ENCODE data around the gene ATOH8.

The ATOH8 gene

GRCh38 chr2:85787981-85788340 is 34.2 kb downstream of the ATOH8 start:
- Histone ChIP-seq H3K36me3 (ENCODE audit: insufficient read depth, low read length) (no peaks in the 10 kb centered on the region), H3K4me1 (ENCODE audit: insufficient read depth, low read length) (peaks cover 13% of the 10 kb centered on the region), H3K9me3 (ENCODE audit: low read length) (no peaks in the 10 kb centered on the region), H3K4me3 (ENCODE audit: low read length) (no peak overlapping the region), H3K27me3 (ENCODE audit: insufficient read depth, low read length) (no peaks in the 10 kb centered on the region), H2AFZ (ENCODE audit: low read depth, low read length) (no peak overlapping the region)

GRCh38 chr2:85788603-85789002 is 34.8 kb downstream of the ATOH8 start:
- Histone ChIP-seq H2AFZ (ENCODE audit: low read depth, low read length) (no peak overlapping the region), H3K4me1 (ENCODE audit: insufficient read depth, low read length) (peaks cover 13% of the 10 kb centered on the region), H3K4me3 (ENCODE audit: low read length) (no peak overlapping the region), H3K9me3 (ENCODE audit: low read length) (no peaks in the 10 kb centered on the region), H3K27me3 (ENCODE audit: insufficient read depth, low read length) (no peaks in the 10 kb centered on the region), H3K36me3 (ENCODE audit: insufficient read depth, low read length) (no peaks in the 10 kb centered on the region)

- no peaks in the 10 kb centered on the region for H3K36me3 ChIP-seq (ENCODE audit: insufficient read depth, low read length)
- no peaks in the 10 kb centered on the region for H3K27me3 ChIP-seq (ENCODE audit: insufficient read depth, low read length)
- peaks cover 13% of the 10 kb centered on the region for H3K4me1 ChIP-seq (ENCODE audit: insufficient read depth, low read length)
- H3K4me3 ChIP-seq (ENCODE audit: low read length) = no peak overlapping the region
- H2AFZ ChIP-seq (ENCODE audit: low read depth, low read length) = no peak overlapping the region
- no peaks in the 10 kb centered on the region for H3K9me3 ChIP-seq (ENCODE audit: low read length)
Measured at GRCh38 chr2:85789271-85789670, 35.5 kb downstream of the ATOH8 start.

- Histone ChIP-seq H3K36me3 (ENCODE audit: insufficient read depth, low read length) (no peaks in the 10 kb centered on the region), H3K9me3 (ENCODE audit: low read length) (no peaks in the 10 kb centered on the region), H3K4me1 (ENCODE audit: insufficient read depth, low read length) (peaks cover 17% of the 10 kb centered on the region), H3K4me3 (ENCODE audit: low read length) (no peak overlapping the region), H2AFZ (ENCODE audit: low read depth, low read length) (no peak overlapping the region), H3K27me3 (ENCODE audit: insufficient read depth, low read length) (no peaks in the 10 kb centered on the region)
Measured at GRCh38 chr2:85790032-85790431, 36.2 kb downstream of the ATOH8 start.

- no peak overlapping the region for H3K4me3 ChIP-seq (ENCODE audit: low read length)
- H3K27me3 ChIP-seq (ENCODE audit: insufficient read depth, low read length) = no peaks in the 10 kb centered on the region
- no peaks in the 10 kb centered on the region for H3K36me3 ChIP-seq (ENCODE audit: insufficient read depth, low read length)
- peaks cover 21% of the 10 kb centered on the region for H3K4me1 ChIP-seq (ENCODE audit: insufficient read depth, low read length)
- H3K9me3 ChIP-seq (ENCODE audit: low read length) = no peaks in the 10 kb centered on the region
- no peak overlapping the region for H2AFZ ChIP-seq (ENCODE audit: low read depth, low read length)
Measured at GRCh38 chr2:85790499-85791188, 36.9 kb downstream of the ATOH8 start.

GRCh38 chr2:85791704-85792565 is 38.1 kb downstream of the ATOH8 start:
- no peak overlapping the region for H3K4me3 ChIP-seq (ENCODE audit: low read length)
- H3K9me3 ChIP-seq (ENCODE audit: low read length) = no peaks in the 10 kb centered on the region
- peaks cover 30% of the 10 kb centered on the region for H3K4me1 ChIP-seq (ENCODE audit: insufficient read depth, low read length)

GRCh38 chr2:85792783-85793441 is 39.1 kb downstream of the ATOH8 start:
- Histone ChIP-seq H3K36me3 (ENCODE audit: insufficient read depth, low read length) (no peaks in the 10 kb centered on the region), H2AFZ (ENCODE audit: low read depth, low read length) (no peak overlapping the region), H3K9me3 (ENCODE audit: low read length) (no peaks in the 10 kb centered on the region), H3K27me3 (ENCODE audit: insufficient read depth, low read length) (no peaks in the 10 kb centered on the region), H3K4me1 (ENCODE audit: insufficient read depth, low read length) (peaks cover 32% of the 10 kb centered on the region), H3K4me3 (ENCODE audit: low read length) (no peak overlapping the region)

More at GRCh38 chr2:85791704-85792565, 38.1 kb downstream of the ATOH8 start:
- no peaks in the 10 kb centered on the region for H3K36me3 ChIP-seq (ENCODE audit: insufficient read depth, low read length)
- no peak overlapping the region for H2AFZ ChIP-seq (ENCODE audit: low read depth, low read length)
- H3K27me3 ChIP-seq (ENCODE audit: insufficient read depth, low read length) = no peaks in the 10 kb centered on the region

- no peaks in the 10 kb centered on the region for H3K27me3 ChIP-seq (ENCODE audit: insufficient read depth, low read length)
- H3K36me3 ChIP-seq (ENCODE audit: insufficient read depth, low read length) = no peaks in the 10 kb centered on the region
- H3K4me1 ChIP-seq (ENCODE audit: insufficient read depth, low read length) = peaks cover 32% of the 10 kb centered on the region
- no peaks in the 10 kb centered on the region for H3K9me3 ChIP-seq (ENCODE audit: low read length)
- H3K4me3 ChIP-seq (ENCODE audit: low read length) = no peak overlapping the region
- no peak overlapping the region for H2AFZ ChIP-seq (ENCODE audit: low read depth, low read length)
Measured at GRCh38 chr2:85793584-85793983, 39.8 kb downstream of the ATOH8 start.

- Histone ChIP-seq H3K4me3 (ENCODE audit: low read length) (no peak overlapping the region), H3K4me1 (ENCODE audit: insufficient read depth, low read length) (peaks cover 32% of the 10 kb centered on the region), H3K36me3 (ENCODE audit: insufficient read depth, low read length) (no peaks in the 10 kb centered on the region), H2AFZ (ENCODE audit: low read depth, low read length) (no peak overlapping the region), H3K27me3 (ENCODE audit: insufficient read depth, low read length) (no peaks in the 10 kb centered on the region), H3K9me3 (ENCODE audit: low read length) (no peaks in the 10 kb centered on the region)
Measured at GRCh38 chr2:85794038-85794441, 40.2 kb downstream of the ATOH8 start.

- H3K4me1 ChIP-seq (ENCODE audit: insufficient read depth, low read length) = peaks cover 32% of the 10 kb centered on the region
- H3K36me3 ChIP-seq (ENCODE audit: insufficient read depth, low read length) = no peaks in the 10 kb centered on the region
- no peak overlapping the region for H3K4me3 ChIP-seq (ENCODE audit: low read length)
- H2AFZ ChIP-seq (ENCODE audit: low read depth, low read length) = no peak overlapping the region
- H3K27me3 ChIP-seq (ENCODE audit: insufficient read depth, low read length) = no peaks in the 10 kb centered on the region
- H3K9me3 ChIP-seq (ENCODE audit: low read length) = no peaks in the 10 kb centered on the region
Measured at GRCh38 chr2:85794491-85795121, 40.8 kb downstream of the ATOH8 start.

GRCh38 chr2:85795331-85796045 is 41.7 kb downstream of the ATOH8 start:
- H3K4me1 ChIP-seq (ENCODE audit: insufficient read depth, low read length) = peaks cover 29% of the 10 kb centered on the region
- no peaks in the 10 kb centered on the region for H3K36me3 ChIP-seq (ENCODE audit: insufficient read depth, low read length)
- H3K27me3 ChIP-seq (ENCODE audit: insufficient read depth, low read length) = no peaks in the 10 kb centered on the region
- no peak overlapping the region for H2AFZ ChIP-seq (ENCODE audit: low read depth, low read length)
- no peaks in the 10 kb centered on the region for H3K9me3 ChIP-seq (ENCODE audit: low read length)
- H3K4me3 ChIP-seq (ENCODE audit: low read length) = no peak overlapping the region

GRCh38 chr2:85796046-85796340 is 42.2 kb downstream of the ATOH8 start:
- no peaks in the 10 kb centered on the region for H3K36me3 ChIP-seq (ENCODE audit: insufficient read depth, low read length)
- no peak overlapping the region for H2AFZ ChIP-seq (ENCODE audit: low read depth, low read length)
- peaks cover 24% of the 10 kb centered on the region for H3K4me1 ChIP-seq (ENCODE audit: insufficient read depth, low read length)
- H3K4me3 ChIP-seq (ENCODE audit: low read length) = no peak overlapping the region
- H3K27me3 ChIP-seq (ENCODE audit: insufficient read depth, low read length) = no peaks in the 10 kb centered on the region
- H3K9me3 ChIP-seq (ENCODE audit: low read length) = no peaks in the 10 kb centered on the region

All from neuron (in vitro differentiated cells).